ENCODE measurements around the gene NTNG2.

Gene NTNG2

DNA sequence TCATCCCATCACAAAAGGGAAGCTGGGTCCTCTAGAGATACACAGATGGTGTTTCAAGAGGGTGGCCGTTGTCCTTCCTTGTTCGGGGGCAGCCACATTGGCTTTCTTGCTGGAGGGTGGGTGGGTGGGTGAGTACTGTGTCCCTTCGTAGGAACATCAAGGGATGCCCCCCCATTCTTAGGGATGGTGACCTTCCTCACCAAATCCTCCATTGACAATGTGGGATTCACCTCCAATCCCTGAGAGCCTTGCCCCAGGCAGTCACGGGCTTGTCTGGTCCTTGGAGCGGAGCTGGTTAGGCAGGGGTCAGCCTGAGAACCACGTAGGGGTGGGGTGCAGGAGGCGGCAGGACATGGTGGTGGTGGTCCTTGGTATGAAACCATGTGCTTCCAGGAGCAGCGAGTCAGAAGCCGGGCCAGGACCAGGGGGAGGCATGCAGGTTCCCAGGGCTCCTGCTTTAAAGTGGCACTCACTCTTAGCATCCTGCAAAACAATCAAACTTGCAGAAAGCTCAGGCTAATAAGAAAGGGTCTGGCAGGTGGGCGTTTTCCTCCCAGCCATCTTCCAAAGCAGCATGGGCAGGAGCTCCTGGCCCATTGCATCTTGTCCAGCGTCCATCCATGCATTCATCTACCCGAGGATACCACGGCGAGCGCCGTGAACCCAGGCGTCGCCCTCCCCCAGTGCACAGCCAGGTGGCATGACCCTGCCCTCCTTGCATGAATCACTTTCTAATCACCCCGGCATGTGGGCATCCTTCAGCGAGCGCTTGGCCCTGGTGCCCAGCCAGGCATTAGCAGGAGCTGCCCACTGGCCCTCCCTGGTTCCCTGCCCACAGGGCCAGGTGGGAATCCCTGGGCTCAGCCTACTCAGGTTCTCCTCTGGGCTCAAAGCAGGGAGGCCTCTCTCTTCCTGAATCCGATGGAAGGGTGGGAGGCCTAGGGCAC, 76.4 kb downstream of the NTNG2 start:
- no peak for DNase-seq

DNA sequence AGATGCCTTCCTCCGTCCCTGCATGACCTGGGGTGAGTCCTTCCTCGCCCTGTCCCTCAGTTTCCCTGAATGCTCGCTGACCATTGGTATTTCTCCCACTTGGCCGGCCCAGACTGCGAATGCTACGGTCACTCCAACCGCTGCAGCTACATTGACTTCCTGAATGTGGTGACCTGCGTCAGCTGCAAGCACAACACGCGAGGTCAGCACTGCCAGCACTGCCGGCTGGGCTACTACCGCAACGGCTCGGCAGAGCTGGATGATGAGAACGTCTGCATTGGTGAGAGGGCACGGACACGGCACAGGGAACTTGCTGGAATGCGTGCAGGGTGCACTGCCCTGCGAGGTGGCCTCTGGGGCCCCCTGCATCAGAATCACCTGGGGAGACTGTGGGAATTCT, 77.1 kb downstream of the NTNG2 start:
- DNase-seq: no peak

DNA sequence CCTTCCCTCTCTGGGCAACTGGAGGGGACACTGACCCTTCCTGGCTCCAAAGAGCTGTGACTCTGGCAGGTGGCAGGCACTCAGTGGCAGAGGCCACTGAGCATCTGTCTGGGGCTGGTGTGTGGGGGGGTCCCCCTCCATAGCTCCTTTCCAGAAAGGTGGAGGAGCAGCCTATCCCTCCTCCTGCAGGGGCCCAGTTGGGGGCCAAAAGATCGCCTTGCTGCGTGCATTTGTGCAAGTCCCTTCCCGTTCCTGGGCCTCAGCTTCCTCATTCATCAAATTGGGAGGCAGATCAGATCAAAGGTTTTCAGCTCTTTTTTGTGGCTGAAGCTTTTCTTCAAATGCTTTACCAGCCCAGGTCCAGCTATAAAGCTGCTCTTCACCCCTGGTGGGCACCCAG, 77.7 kb downstream of the NTNG2 start:
- DNase-seq: no peak

DNA sequence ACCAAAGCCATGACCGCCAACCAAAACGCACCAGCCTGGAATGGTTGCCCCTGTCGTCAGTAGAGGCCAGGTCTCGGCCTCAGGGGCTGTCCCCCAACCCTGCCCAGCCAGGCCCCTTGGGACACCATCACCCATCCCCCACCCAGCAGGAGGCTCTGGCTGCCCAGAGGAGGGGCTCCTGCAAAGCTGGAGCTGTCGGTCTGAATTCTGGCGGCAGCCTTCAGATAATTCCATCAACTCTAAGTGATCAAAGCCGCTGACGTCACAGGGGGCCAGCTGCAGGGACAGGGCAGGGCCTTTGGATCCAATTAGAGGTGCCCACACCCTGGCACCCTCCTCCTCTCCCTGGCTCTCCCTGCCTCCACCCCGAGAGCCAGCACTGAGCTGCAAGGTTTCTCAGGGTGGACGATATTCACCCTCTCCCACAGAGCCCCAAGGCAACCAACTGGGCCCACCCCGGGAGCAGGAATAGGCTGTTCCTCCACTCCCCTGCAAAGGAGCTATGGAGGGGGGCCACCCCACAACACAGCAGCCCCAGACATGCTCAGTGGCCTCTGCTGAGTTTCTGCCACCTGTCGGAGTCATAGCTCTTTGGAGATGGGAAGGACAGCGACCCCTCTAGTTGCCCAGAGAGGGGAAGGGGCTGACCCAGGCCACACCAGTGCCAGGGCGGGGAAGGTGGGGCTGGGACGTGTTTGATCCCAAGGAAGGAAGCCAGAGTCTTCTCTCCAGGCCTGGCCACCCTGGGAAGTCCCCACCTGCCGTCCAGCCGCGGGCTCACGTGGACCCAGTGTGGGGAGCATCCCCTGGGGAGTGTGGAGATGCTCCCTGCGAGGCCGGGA, 78.4 kb downstream of the NTNG2 start:
- no peak for DNase-seq

DNA sequence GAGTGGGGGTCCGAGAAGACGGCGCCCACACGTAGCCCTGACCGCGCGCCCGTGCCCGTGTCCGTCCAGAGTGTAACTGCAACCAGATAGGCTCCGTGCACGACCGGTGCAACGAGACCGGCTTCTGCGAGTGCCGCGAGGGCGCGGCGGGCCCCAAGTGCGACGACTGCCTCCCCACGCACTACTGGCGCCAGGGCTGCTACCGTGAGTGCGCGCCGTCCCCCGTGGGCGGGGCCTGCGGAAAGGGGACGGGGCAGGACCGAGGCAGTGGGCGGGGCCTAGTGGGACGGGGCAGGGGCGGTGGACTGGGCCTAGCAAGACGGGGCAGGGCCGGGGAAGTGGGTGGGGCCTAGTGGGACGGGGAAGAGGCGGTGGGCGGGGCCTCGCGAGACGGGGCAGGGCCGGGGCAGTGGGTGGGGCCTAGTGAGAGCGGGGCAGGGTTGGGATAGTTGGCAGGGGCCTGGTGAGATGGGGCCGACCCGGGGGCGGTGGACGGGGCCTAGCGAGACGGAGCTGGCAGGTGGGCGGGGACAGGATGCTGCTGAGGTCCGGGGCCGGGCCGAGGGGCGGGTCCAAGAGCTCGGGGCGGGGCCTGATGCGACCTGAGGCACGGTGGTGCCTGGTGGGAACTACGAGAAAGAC, 79.1 kb downstream of the NTNG2 start:
- DNase-seq: peak; percentile 52

DNA sequence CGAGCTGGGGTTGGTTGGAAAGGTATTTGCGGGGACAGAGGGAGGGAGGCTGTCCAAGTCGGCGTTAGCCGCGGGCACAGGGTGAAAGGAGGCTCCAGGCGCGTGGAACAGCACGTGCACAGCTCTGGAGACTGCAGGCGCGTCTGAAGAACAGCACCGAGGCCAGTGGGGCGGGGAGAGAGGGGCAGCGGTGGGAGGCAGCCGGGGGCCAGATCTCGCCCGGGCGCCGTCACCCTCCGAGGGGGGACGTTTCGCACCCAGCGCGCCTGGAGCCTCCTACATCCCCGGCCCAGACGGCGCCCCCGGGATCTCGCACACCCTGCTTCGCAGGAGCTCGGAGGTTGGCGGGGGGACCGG, 79.6 kb downstream of the NTNG2 start:
- DNase-seq: no peak

DNA sequence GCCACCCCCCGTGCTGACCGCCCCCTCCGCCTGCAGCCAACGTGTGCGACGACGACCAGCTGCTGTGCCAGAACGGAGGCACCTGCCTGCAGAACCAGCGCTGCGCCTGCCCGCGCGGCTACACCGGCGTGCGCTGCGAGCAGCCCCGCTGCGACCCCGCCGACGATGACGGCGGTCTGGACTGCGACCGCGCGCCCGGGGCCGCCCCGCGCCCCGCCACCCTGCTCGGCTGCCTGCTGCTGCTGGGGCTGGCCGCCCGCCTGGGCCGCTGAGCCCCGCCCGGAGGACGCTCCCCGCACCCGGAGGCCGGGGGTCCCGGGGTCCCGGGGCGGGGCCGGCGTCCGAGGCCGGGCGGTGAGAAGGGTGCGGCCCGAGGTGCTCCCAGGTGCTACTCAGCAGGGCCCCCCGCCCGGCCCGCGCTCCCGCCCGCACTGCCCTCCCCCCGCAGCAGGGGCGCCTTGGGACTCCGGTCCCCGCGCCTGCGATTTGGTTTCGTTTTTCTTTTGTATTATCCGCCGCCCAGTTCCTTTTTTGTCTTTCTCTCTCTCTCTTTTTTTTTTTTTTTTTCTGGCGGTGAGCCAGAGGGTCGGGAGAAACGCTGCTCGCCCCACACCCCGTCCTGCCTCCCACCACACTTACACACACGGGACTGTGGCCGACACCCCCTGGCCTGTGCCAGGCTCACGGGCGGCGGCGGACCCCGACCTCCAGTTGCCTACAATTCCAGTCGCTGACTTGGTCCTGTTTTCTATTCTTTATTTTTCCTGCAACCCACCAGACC, 80.2 kb downstream of the NTNG2 start:
- no peak for DNase-seq

DNA sequence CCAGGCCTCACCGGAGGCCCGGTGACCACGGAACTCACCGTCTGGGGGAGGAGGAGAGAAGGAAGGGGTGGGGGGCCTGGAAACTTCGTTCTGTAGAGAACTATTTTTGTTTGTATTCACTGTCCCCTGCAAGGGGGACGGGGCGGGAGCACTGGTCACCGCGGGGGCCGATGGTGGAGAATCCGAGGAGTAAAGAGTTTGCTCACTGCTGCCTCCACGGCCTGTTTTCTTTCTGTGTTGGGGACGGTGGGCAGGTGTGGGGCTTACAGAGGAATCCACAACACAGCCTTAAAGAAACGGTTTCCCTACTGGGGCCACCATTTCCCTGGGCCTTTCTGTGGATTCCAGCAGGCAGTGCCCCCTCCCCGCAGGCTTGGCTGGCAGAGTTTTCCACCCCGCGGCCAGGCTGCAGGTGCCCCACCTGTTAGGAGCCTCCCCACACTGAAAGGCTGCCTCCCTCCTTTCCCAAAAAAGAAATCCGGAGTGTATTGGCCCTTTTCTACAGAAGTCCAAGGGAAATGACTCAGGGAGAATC, 80.8 kb downstream of the NTNG2 start:
- no peak for DNase-seq

DNA sequence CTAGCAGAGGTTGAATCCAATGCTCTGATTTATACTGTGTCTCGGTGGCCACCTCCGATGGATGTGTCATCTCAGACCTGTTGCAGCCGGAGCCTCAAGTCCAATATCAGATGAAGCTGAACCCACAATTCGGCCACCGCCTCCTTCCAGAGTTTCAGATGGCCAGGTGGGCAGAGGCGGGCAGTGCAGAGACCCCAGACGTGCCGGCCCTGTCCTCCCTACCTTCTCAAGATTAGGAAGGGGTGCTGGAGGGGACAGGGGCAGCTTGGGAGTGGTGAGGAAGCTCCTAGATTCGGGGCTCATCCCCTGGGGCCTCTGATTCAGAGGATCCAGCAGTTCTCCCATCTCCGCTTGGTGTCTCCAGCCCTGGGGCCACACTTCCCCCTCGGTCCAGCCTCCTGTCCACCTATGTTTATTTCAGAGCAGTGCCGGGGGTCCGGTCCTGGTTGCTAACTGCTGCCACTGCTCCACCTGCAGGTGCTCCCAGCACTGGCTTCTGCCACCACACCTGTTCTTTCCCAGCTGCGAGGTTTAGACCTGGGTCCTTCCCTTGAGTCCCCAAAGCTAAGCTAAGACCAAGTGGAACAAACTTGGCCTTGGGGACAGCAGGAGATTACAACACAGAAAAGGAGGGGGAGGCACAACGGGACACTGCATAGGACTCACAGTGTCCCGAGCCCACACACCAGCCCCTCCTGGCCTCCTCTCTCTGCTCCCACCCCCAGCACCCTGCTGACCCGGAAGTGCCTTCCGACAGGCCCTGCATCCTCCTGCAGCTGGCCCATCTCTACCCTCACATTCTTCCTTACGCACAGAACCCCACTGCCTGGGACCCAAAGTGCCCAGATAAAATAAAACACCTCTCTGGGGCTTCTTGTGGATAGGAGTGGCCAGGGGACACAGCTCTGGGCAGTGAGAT, 81.6 kb downstream of the NTNG2 start:
- DNase-seq: no peak

DNA sequence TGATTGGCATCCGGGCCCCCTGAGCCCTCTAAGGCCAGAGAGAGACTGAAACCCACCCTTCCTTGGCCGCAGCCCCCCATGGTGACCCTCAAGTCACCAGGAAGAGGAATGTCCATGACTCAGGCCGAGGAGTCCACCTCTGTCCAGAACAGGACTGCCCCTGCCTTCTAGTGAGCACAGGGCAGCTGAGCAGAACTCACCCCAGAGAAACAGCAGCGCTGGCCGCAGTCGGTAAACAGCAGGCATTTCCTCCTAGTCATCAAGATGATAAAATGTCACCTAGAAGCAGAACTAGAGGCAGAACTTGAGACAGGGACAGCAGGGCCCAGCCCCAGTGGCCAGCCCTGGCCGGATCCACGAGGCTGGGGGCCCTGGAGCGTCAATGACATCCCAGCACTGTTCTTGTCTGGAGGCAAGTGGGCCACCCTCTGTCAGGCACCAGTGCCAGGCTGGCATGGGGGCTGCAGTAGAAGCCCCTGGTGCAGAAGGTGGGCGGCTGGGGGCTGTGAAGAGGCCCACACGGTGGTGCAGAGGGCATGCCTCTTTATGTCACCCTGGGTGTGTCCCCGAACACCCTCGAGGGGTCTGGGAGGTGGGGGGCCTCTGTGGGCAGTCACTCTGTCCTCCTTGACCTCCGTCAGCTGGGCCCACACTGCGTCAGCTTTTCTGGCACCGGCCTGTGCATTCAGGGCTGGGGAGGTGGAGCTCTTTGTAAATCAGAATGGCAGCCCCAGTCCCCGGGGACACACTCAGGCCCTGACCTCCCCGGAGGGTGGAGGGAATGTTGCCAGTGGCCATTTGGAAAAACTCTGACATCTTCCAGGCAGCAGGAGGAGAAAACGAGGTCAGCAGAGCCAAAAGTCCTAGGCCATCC, 83.0 kb downstream of the NTNG2 start:
- no peak for DNase-seq

DNA sequence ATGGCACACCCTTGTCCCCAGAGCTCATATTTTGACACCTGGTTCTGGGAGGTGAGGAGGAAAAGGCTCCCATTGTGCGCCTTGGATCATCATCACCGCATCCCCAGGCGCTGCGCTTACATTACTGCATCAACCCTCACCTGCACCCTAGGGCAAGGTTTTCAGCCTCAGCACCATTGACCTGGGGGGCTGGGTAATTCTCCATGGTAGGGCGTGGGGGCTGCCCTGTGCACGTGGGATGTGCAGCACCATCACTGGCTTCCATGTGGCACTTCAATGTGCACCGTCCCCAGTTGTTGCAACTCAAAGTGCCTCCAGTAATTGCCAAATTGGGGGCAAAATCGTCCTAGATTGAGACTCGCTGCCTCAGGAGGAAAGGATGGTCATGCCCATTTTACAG, 83.6 kb downstream of the NTNG2 start:
- no peak for DNase-seq

DNA sequence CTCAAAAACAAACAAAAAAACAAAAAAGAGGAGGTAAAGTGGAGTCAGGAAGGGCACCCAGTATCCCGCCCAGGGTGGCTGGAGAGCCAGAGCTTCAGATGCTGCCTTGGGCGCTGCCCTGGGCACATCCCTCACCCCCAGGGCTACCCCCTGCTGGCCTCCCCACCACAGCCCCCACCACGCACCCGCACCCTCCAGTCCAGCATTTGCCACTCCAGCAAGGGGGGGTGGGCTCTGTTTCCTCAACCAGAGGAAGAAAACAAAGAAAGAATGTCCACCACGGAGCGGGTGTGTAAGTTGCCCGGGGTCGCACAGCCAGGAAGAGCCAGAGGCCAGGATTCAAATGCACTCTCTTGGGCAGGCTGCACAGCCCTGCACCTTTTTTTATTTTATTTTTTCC, 86.1 kb downstream of the NTNG2 start:
- DNase-seq: no peak

DNA sequence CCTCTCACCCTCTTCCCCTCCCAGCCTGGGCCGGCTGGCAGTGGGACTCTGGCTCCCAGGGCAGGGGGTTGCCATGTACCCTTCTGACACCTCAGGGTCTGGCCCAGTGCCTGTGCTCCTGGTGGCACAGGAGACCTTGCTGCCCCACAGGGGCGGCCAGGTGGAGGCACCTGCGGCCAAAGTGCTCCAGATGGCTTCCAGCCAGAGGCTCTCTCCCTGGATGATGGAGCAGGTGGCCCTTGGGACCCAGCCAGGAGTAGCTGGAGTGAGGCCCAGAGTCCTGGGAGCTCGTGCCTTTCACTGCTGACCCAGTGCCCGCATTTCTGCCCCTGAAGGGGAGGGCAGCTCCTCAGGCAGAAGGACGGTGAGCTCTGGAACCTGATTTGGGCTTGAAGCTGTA, 87.3 kb downstream of the NTNG2 start:
- DNase-seq: peak; percentile 67

DNA sequence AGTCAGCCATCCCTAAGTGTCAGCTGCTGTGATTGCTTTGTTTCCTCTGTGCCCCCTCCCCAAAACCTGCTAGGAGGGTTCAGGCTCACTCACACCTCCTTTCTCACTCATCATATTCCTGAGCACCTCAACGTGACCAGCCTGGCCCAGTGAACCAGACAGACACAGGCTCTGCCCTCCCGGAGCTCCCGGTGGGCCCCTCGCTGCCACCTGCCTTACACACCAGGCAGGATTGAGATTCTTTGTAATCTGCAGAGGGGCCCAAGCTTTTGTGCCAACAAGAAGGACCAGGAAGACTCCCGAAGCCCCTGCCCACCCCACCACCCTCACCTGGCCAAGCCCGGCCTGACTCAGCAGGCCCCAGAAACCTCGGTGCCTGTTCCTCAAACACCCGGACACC, 87.8 kb downstream of the NTNG2 start:
- DNase-seq: no peak

DNA sequence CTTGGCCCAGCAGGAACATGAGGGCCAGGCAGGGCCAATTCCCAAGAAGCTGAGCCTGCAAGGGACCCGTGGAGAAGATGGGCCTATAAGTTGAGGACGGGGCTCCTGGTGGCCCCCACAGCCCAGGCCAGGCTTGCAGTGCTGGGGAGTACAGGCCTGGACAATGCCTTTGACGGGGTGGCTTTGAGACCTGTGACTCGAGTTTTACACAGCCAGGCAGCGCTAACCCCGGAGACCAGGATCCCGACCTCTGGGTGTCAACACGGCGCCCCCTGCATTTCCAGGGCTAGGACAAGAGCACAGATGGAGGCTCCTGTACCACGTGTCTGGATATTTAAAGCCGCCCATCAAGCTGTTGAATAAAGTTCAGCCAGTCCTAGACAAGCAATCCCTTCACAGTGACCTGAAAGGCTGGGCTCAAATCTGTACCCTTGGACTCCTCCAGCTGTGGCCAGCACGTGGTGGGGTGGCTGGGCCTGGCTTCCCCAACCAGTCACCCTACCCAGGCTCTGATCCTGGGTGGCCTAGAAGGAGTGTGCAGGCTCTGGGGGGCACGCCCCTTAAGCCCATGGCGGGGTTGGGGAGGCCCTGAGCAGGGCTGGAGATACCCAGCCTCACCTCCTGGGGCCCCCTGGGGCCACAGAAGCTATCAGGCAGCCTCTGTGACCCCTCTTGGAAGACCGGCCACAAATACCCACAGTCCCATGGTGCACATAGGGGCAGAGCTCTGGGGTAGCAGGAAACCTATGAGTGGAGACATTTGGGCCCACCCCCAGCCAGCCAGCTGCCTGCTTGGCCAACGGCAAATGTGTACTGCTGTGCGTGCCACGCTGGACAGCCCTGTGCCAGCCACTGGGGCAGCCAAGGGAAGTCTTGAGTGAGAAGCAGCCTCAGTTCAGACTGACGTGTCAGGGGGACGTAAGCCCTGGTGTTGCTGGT, 88.7 kb downstream of the NTNG2 start:
- no peak for DNase-seq

DNA sequence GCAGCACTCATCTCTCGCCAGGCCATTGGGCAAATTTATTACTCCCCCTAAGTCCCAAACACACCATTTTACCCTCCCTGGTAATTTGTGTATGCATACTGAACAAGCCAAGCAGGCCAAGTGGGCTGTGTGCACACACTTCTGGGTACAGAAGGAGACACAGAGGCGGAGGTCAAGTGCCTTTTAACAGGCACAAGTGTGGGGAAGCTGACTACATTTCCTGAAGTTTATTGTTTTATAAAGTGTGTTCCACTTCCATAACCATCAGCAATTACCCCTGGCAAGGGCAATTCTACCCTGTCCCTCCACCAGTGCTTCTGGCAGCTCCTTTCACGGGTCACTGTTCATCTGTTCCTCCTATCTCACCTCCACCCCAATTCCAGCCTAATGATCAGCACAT, 99.0 kb downstream of the NTNG2 start:
- DNase-seq: no peak

DNA sequence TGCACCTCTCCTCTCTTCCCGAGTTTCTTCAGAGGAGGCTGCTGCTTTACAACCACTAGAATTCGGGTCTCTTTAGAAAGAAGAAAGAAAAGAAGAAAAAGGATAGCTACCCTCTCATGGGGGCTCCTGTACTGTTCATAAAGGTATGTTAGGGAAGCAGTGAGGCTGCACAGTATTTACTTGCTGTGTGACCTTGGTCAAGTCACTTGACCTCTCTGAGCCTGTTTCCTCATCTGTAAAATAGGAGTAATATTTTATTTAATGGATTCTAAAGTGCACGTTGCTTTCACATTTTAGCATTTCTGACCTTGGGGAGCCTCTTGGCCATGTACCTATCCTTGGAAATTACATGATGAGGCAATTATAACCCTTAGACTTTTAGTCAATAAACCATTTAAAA, 104.2 kb downstream of the NTNG2 start:
- DNase-seq: no peak

DNA sequence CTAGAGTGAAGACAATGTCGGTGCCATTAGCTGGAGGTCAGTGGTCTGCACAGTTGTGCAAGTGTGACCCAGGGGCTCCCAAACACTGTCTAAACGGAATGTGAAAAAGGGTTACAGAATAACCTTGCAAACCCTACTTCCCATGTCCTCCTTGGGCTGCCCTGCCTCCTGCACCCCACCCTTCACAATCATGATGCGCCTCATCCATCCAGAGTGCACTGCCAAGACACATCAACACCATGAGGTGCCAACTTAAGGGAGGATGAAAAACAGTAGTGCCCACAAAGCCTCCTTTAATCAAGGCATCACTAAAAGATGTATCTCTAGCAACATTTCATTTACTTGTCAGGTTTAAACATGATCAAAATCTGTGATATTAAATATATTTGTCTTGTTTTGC, 105.8 kb downstream of the NTNG2 start:
- no peak for DNase-seq

DNA sequence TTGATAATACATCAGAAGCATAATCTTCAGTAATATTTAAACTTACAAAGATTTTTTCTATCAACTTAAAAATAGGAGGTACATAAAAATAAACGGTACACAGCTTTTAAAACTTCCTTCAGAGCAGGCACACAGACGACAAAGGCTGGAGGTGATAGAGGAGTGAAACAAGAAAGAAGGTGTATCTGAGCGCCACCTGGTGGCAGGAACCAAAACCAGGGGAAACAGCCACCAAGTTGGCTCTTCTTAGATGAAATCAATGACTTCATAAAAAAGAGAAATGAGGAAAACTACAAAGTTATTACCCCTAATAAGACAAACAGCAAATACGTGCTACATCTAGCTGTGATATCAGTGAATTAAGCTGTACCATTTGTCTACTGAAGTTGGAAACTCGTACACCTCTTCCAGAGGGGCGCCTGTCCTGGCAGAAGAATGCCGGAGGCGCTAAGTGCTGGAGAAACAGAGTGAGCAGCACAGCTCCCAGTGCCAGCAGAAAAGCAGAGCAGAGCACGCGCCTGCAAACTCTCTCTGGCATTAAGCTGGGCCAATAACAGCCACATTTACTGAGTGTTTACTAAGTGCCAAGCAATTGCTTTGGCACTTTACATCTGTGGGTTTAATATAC, 107.0 kb downstream of the NTNG2 start:
- DNase-seq: peak; percentile 41
